Upper lobe of left lung (tissue), 4 donors: ENCODE results near the gene NKAIN2.

Experiments used
- CTCF ChIP-seq, 6 experiments: fragments of 450-650 bp in 4 of 6; fragments of 200-600 bp in 2 of 6; sonication (generic) in 2 of 6; IDR thresholded peaks; one replicate each; pipeline ENCODE4 v1.5.1; 2016 to 2019; ENCODE audit warnings: antibody characterized with exemption in 6 of 6
- EP300 ChIP-seq, 4 donors: sonication (generic); formaldehyde crosslinking; IDR thresholded peaks; one replicate each; pipeline ENCODE4 v1.5.1; 2017; ENCODE audit warnings: antibody characterized with exemption in 4 of 4, control low read depth in 2 of 4
- POLR2A ChIP-seq, 4 donors: fragments of 450-650 bp; IDR thresholded peaks; one replicate each; pipeline ENCODE4 v1.5.1; 2016 to 2017; ENCODE audit warnings: antibody characterized with exemption in 4 of 4, mild to moderate bottlenecking in 2 of 4

GRCh38 chr6:123966618-123967017 is 163.0 kb downstream of the NKAIN2 start:
- no peak for TF ChIP-seq POLR2A (IDR thresholded peaks at IDR 0.05)
- TF ChIP-seq CTCF (IDR thresholded peaks at IDR 0.05), result no peak
- no peak for TF ChIP-seq EP300 (IDR thresholded peaks at IDR 0.05)
